Esophagus squamous epithelium (tissue), 4 donors: ENCODE data around the gene LMNTD2.

Source experiments
- POLR2A ChIP-seq, 4 donors: fragments of 450-650 bp; IDR thresholded peaks; one replicate each; pipeline ENCODE4 v1.6.1; 2017; ENCODE audit warnings: antibody characterized with exemption in 4 of 4, mild to moderate bottlenecking in 4 of 4, moderate library complexity in 3 of 4
- TF ChIP-seq, protein P1 (sequence below), 6 experiments: fragments of 450-650 bp in 4 of 6; fragments of 200-600 bp in 2 of 6; sonication (generic) in 2 of 6; IDR thresholded peaks; one replicate each; pipeline ENCODE4 v1.5.1; 2016 to 2019; ENCODE audit warnings: antibody characterized with exemption in 6 of 6, mild to moderate bottlenecking in 4 of 6, moderate library complexity in 4 of 6

DNA sequence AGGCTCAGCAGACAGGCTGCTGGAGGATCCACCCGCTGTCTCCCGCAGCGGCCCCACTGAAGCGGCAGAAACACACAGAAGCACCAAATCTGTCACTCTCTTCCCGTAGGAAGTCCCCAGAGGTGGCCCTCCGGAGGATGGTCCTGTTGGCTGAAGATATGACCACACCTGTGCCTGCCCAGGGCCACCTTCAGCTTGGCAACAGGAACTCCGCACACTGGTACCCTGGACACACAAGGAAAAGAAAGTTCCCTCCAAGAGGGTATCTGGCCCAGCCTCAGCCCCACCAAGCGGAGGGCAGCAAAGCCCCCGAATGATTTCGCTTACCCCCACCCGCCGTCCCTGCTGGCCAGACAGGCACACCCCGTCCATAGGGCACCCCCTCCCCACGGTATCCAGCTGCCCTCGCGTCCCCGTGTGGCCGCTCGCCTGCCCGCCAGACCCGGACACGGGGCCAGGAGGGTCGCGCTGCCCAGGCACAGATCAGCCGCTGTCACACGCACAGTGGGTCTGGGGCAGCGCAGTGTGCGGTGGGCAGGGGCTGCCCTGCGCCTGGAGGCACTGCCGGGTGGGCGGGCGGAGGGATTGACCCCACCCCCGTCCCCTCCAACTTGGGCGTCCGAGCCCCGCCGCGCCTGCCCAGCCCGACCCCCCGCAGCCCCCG, 7.2 kb upstream of the LMNTD2 start:
- TF ChIP-seq, protein P1, sequence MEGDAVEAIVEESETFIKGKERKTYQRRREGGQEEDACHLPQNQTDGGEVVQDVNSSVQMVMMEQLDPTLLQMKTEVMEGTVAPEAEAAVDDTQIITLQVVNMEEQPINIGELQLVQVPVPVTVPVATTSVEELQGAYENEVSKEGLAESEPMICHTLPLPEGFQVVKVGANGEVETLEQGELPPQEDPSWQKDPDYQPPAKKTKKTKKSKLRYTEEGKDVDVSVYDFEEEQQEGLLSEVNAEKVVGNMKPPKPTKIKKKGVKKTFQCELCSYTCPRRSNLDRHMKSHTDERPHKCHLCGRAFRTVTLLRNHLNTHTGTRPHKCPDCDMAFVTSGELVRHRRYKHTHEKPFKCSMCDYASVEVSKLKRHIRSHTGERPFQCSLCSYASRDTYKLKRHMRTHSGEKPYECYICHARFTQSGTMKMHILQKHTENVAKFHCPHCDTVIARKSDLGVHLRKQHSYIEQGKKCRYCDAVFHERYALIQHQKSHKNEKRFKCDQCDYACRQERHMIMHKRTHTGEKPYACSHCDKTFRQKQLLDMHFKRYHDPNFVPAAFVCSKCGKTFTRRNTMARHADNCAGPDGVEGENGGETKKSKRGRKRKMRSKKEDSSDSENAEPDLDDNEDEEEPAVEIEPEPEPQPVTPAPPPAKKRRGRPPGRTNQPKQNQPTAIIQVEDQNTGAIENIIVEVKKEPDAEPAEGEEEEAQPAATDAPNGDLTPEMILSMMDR (IDR thresholded peaks at IDR 0.05), result no peak
- no peak for TF ChIP-seq POLR2A (IDR thresholded peaks at IDR 0.05)
